NB4 (cell line): ENCODE results near the gene NRG3.

Source experiments
- DNase-seq: peaks from one replicate; pipeline ENCODE4 v3.0.0; 2010; ENCODE audit warnings: low read depth
- H3K4me3 ChIP-seq: one replicate; pipeline ENCODE4 v1.5.1; 2011; ENCODE audit warnings: mild to moderate bottlenecking, low read depth, low read length, moderate library complexity
- MYC ChIP-seq: IDR thresholded peaks from 2 replicates; pipeline ENCODE4 v1.6.1; 2011; ENCODE audit warnings: low read depth, low read length
- POLR2A ChIP-seq: IDR thresholded peaks from 2 replicates; pipeline ENCODE4 v1.6.1; 2011; ENCODE audit warnings: mild to moderate bottlenecking; ENCODE audit not compliant: insufficient read length; ENCODE audit errors: extremely low read depth
- TF ChIP-seq, protein P1 (sequence below): IDR thresholded peaks from one replicate; pipeline ENCODE4 v1.5.1; 2012; ENCODE audit warnings: low read depth, low read length
- TF ChIP-seq, protein P2 (sequence below): IDR thresholded peaks from 2 replicates; pipeline ENCODE4 v1.6.1; 2011; ENCODE audit warnings: low read depth, low read length

Gene NRG3

GRCh38 chr10:82213784-82214183, 338.8 kb downstream of the NRG3 start:
- no peak for DNase-seq
- TF ChIP-seq POLR2A (no peak), MYC (no peak)
- TF ChIP-seq, protein P1, sequence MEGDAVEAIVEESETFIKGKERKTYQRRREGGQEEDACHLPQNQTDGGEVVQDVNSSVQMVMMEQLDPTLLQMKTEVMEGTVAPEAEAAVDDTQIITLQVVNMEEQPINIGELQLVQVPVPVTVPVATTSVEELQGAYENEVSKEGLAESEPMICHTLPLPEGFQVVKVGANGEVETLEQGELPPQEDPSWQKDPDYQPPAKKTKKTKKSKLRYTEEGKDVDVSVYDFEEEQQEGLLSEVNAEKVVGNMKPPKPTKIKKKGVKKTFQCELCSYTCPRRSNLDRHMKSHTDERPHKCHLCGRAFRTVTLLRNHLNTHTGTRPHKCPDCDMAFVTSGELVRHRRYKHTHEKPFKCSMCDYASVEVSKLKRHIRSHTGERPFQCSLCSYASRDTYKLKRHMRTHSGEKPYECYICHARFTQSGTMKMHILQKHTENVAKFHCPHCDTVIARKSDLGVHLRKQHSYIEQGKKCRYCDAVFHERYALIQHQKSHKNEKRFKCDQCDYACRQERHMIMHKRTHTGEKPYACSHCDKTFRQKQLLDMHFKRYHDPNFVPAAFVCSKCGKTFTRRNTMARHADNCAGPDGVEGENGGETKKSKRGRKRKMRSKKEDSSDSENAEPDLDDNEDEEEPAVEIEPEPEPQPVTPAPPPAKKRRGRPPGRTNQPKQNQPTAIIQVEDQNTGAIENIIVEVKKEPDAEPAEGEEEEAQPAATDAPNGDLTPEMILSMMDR, result no peak
- TF ChIP-seq, protein P2, sequence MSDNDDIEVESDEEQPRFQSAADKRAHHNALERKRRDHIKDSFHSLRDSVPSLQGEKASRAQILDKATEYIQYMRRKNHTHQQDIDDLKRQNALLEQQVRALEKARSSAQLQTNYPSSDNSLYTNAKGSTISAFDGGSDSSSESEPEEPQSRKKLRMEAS, result no peak
- H3K4me3 ChIP-seq, result no peak overlapping the region

DNA sequence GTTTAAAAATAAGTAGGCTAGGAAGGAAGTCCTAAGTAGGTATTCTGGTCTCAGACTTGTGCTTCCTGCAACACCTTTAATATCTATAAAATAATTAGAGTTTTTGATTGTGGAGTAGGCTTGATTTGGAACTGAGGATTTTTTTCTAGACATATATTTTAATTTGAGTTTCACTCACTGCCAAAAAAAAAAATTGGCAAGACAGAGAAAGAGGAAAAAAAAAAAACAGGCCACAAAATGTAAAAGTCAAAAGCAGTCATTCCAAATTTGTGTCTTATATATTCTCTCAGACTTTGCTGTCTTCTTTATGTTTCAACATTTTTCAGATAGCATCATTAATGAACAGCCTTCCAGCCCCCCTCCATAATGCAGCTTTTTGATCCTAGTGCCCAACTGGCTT, 346.1 kb downstream of the NRG3 start:
- TF ChIP-seq POLR2A, result no peak
- TF ChIP-seq, protein P2, result no peak
- DNase-seq, result no peak

DNA sequence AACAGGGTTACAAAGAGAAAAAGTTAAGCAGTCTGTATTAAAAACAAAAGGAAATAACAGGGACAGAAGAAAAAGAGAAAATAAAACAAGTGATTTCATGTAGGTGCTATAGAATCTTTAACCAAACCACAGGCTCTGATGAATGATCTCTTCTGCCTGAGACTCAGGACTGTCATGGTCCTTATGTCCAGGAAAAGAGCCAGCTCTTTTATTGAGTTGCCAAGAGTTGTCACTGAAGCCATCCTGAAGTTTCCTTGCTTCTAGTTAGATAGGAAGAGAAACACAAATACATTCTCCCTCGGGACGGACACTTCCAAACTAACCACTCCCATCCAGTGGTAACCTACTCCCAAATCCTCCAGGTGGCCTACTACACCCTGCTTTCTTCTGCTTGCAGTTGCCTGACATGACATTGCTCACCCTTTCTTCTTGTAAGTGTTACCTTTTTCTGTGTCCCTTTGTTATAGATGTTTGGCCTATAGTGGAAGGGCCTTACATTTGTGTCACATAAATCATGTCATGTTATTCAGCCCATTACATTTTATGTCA, 346.7 kb downstream of the NRG3 start:
- peak; percentile 6 for DNase-seq
- no peak overlapping the region for H3K4me3 ChIP-seq
- TF ChIP-seq, protein P2, result no peak
- TF ChIP-seq, protein P1, result no peak
- TF ChIP-seq POLR2A (no peak), MYC (no peak)

More for the DNA sequence above, 346.1 kb downstream of the NRG3 start:
- no peak overlapping the region for H3K4me3 ChIP-seq

DNA sequence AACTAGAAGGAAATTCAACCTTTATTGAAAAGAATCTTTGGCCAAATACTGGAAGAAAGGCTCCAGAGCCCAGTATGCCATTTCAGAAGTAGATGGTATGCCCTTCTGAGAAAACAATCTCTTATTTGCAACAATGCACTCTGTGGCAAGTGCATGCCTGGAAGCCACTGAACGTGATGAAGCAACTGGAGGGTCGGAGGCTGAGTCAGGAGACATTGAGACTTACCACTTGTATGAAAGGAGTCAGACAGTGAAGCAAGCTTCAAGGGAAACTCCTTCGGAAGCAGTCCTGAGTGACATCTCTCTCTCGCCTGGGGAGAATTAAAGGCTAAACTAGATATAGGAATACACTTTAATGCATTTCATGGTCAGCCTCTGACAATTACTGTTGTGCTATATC, 353.7 kb downstream of the NRG3 start:
- TF ChIP-seq POLR2A, result no peak
- no peak overlapping the region for H3K4me3 ChIP-seq
- DNase-seq, result no peak

DNA sequence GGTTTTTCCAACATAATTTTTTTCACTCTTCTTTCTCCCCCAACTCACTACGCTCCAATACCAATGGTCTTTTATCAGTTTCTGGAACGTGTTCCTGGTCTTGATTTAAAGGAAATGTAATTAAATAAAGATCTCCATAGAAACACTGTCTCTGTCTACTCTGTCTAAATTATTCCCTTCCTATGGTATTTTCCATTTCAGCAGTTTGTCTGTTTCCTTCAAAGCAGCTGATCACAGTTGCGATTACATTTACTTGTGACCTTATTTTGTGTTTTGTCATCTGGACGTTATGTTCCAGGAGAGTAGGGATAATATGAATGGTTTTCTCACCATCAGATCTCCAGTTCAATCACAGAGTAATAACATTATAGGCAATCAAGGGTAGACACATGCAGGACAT, 359.2 kb downstream of the NRG3 start:
- TF ChIP-seq, protein P2, result no peak
- no peak for DNase-seq
- no peak overlapping the region for H3K4me3 ChIP-seq

DNA sequence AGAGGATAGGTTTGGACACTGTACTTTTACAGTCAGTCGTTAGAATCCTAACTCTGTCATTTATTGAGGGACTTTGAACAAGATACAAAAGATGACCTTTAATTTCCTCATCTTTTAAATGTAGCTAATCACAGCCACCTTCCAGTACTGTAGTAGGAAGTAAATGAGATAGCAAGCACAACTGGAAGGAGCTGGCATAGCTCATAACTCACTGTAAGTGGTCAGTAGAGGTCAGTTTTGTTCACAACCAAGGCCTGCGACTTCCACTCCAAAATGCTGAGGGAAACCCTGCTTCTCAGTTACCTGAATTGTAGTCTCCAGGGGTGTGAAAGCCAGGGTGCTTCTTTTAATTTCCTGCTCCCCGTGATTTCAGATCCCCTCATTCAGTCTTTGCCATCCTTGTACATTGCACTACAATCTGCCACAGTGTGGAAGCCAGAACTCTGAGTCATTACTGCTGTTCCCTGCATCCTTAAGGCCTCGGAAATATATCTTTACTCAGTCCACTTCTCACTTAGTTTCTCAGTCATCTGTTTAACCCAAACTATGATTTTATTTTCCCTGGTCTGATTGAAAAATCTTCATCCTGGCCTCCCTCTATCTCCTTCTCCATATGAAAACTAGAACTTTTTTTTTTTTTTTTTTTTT, 361.2 kb downstream of the NRG3 start:
- DNase-seq, result no peak
- no peak overlapping the region for H3K4me3 ChIP-seq
- TF ChIP-seq, protein P2, result no peak
- TF ChIP-seq, protein P1, result no peak
- TF ChIP-seq POLR2A (no peak), MYC (no peak)

GRCh38 chr10:82238291-82238690, 363.3 kb downstream of the NRG3 start:
- no peak for DNase-seq
- TF ChIP-seq POLR2A (no peak), MYC (no peak)
- TF ChIP-seq, protein P1, result no peak
- TF ChIP-seq, protein P2, result no peak
- H3K4me3 ChIP-seq, result no peak overlapping the region
